ENCODE measurements around the gene LIN54.

DNA sequence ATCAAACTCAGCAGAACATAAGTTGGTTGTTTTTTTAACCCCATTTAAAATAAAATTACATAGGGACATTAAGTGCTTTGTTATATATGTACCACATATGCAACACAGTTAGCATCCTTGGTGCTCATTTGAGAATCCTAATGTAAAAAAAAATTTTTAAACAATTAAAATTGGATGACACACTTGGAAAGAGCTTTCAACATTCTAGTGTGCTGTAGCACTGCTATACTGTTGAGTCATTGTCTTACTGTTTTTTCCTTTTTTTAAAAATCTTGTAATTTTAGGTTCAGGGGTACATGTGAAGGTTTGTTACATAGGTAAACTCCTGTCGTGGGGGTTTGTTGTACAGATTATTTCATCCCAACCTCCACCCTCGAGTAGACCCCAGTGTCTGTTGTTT lies 97.3 kb downstream of the LIN54 start:
- no peak for TF ChIP-seq FOSL2 (IDR thresholded peaks at IDR 0.05; ENCODE audit: borderline replicate concordance, low read depth)
- TF ChIP-seq, protein P1, sequence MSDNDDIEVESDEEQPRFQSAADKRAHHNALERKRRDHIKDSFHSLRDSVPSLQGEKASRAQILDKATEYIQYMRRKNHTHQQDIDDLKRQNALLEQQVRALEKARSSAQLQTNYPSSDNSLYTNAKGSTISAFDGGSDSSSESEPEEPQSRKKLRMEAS (IDR thresholded peaks at IDR 0.05; ENCODE audit: low read depth): no peak
- TF ChIP-seq, protein P2, sequence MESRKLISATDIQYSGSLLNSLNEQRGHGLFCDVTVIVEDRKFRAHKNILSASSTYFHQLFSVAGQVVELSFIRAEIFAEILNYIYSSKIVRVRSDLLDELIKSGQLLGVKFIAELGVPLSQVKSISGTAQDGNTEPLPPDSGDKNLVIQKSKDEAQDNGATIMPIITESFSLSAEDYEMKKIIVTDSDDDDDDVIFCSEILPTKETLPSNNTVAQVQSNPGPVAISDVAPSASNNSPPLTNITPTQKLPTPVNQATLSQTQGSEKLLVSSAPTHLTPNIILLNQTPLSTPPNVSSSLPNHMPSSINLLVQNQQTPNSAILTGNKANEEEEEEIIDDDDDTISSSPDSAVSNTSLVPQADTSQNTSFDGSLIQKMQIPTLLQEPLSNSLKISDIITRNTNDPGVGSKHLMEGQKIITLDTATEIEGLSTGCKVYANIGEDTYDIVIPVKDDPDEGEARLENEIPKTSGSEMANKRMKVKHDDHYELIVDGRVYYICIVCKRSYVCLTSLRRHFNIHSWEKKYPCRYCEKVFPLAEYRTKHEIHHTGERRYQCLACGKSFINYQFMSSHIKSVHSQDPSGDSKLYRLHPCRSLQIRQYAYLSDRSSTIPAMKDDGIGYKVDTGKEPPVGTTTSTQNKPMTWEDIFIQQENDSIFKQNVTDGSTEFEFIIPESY (IDR thresholded peaks at IDR 0.05; ENCODE audit: borderline replicate concordance, low read depth): no peak
